Gastrocnemius medialis (tissue), 4 donors: Measurements from ENCODE around the gene UNC5CL. TPM values are rescaled to one million over a fixed set of nuclear protein-coding genes. Genes with fewer than 3 reads are reported as not detected.

Experiments used
- ATAC-seq, 2 donors: fragments of 150-250 bp; one replicate each; pipeline ENCODE4 v1.9.1; 2016
- DNase-seq, 2 donors: peaks; one replicate each; pipeline ENCODE4 v3.0.0-alpha.2; 2019
- H3K27ac ChIP-seq, 4 donors: fragments of 200-600 bp; sonication (generic); 1 replicate in 1 of 4; 2 replicates in 3 of 4; pipeline ENCODE4 v1.5.1; 2016 to 2018; ENCODE audit warnings: mild to moderate bottlenecking in 2 of 4, moderate library complexity in 1 of 4
- H3K27me3 ChIP-seq, 3 donors: fragments of 200-600 bp; sonication (generic) in 2 of 3; 1 replicate in 1 of 3; 2 replicates in 2 of 3; pipeline versions ENCODE4 v1.5.1 to v1.6.0; 2016 to 2019; ENCODE audit warnings: mild to moderate bottlenecking in 1 of 3, moderate library complexity in 1 of 3
- H3K36me3 ChIP-seq, 2 donors: fragments of 200-600 bp; sonication (generic) in 1 of 2; one replicate each; pipeline ENCODE4 v1.5.1; 2017 to 2018
- H3K4me1 ChIP-seq, 2 donors: fragments of 200-600 bp; sonication (generic) in 1 of 2; one replicate each; pipeline ENCODE4 v1.5.1; 2016 to 2017; ENCODE audit warnings: mild to moderate bottlenecking in 2 of 2
- H3K4me3 ChIP-seq, 4 donors: fragments of 200-600 bp; sonication (generic) in 3 of 4; 1 replicate in 1 of 4; 2 replicates in 3 of 4; pipeline ENCODE4 v1.5.1; 2016 to 2019; ENCODE audit warnings: mild to moderate bottlenecking in 2 of 4
- H3K9me3 ChIP-seq, 3 donors: fragments of 200-600 bp; sonication (generic) in 2 of 3; 1 replicate in 1 of 3; 2 replicates in 2 of 3; pipeline ENCODE4 v1.5.1; 2016 to 2019
- CTCF ChIP-seq, 5 experiments: fragments of 450-650 bp in 3 of 5; fragments of 200-600 bp in 2 of 5; sonication (generic) in 2 of 5; IDR thresholded peaks in 4 of 5; conservative IDR thresholded peaks in 1 of 5; 1 replicate in 4 of 5; 2 replicates in 1 of 5; pipeline ENCODE4 v1.5.1; 2016 to 2019; ENCODE audit warnings: antibody characterized with exemption in 5 of 5, mild to moderate bottlenecking in 3 of 5, moderate library complexity in 3 of 5
- POLR2A ChIP-seq, 2 donors: fragments of 450-650 bp; IDR thresholded peaks; one replicate each; pipeline ENCODE4 v1.6.1; 2017; ENCODE audit warnings: antibody characterized with exemption in 2 of 2, mild to moderate bottlenecking in 2 of 2, moderate library complexity in 2 of 2
- in situ Hi-C, 4 donors: fragments of 200-750 bp; cut with MboI; loops; one replicate each; pipeline versions ENCODE4 v1.15.0 to v1.8.0; 2017; ENCODE audit warnings: low sequenced_read_pairs in 4 of 4
- intact Hi-C: fragments of 100-400 bp; cut with DNase I; formaldehyde crosslinking; loops from one replicate; pipeline ENCODE4 v1.15.1; 2023; ENCODE audit warnings: low total_unique reads
- total RNA-seq, 4 donors: library from RNA; depleted of rRNA; stranded (reverse); fragments of >200 nt; gene quantifications; one replicate each; pipeline versions ENCODE4 v1.1.0 to v1.2.3, GENCODE V29; 2016

UNC5CL gene
- total RNA-seq, 4 donors from 2014 or later: 0.20 to 0.52 (median 0.29) TPM

DNA sequence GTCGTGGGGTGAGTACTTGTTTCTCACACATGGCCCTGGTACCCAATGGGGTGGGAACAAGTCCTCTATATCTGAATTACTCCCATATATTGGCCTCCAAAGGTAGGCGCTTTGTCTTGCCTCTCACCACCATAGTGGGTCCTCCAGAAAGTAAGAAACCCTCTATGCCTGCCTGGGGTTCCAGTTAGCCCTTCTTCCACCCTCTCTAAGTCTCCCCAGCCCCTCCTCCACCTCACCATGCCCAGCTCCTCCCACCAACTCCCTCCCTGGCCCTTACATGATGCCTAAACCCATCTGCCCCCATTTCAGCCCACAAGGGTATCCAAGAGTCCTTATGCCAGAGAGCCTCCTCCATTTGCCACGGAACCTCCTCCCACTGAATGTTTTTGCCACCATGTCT is 4.1 kb upstream of the UNC5CL start:
- Histone ChIP-seq H3K4me1 (peaks cover 22 to 23% of the 10 kb centered on the region in 2 donors), H3K27ac (no peak overlapping the region), H3K9me3 (no peaks in the 10 kb centered on the region), H3K27me3 (no peaks in the 10 kb centered on the region), H3K4me3 (no peak overlapping the region), H3K36me3 (no peaks in the 10 kb centered on the region)
- intact Hi-C loops (no loop called here), in situ Hi-C loops (loop anchor here in 1 of 4 donors (25.0 kb wide), 1 partner anchor 1056 kb away; no protein-coding TSS in a partner anchor)
- no peak for TF ChIP-seq CTCF (IDR thresholded peaks at IDR 0.05 in 4 of 5, conservative IDR thresholded peaks at IDR 0.05 in 1 of 5)
- no peak for TF ChIP-seq POLR2A (IDR thresholded peaks at IDR 0.05)
- DNase-seq: no peak
- no peak for ATAC-seq

DNA sequence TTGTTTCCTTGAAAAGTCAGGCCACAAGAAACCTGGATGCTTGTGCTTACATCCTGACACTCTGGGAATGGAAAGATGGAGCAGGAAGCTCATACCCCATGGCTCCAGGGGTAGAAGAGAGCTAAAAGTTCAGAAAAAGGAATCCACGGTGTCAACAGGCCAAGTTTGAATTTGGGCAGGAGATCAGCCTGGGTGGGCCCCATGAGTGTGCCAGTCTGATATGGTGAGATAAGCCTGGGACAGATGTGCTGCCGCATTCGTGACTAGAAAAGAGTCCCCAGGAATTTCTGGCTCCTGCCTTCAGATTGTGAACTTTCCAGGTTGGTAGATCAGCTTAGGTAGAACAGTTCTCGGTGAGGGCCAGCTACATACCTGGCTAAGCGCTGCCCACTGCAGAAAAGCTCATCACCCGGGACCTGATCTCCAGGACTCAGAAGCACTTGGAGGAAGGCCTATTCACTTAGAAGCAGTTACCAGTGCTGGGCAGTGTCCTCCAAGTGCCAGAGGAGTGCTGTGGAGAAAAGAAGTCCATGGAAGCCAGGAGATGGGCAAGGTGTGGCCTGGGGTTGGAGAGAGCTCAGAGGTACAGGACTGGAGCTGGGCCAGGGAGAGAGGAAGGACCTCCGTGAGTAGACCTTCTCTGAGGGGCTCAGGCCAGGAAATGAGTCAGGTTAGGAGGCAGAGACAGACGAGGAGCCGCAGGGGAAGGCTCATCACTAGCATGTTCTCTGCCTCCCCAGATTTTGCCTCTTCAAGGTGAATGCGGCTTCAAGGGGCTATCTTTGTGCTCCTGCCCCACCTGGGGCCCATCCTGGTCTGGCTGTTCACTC is 3.4 kb upstream of the UNC5CL start, which contains the start of gene TSPO2:
Gene TSPO2, plus strand, starts transcription at position 242 of the 830 bp plus-strand sequence. Its CDS starts 519 bp downstream, at position 761.
- H3K4me1 ChIP-seq: peaks cover 19 to 22% of the 10 kb centered on the region in 2 donors
- no peaks in the 10 kb centered on the region for H3K36me3 ChIP-seq
- H3K4me3 ChIP-seq: no peak within 1 kb of the TSS
- H3K9me3 ChIP-seq: no peaks in the 10 kb centered on the region
- DNase-seq: no peak
- in situ Hi-C loops (loop anchor here in 1 of 4 donors (25.0 kb wide), 1 partner anchor 1055 kb away; no protein-coding TSS in a partner anchor), intact Hi-C loops (no loop called here)
- no peak for TF ChIP-seq CTCF (IDR thresholded peaks at IDR 0.05 in 4 of 5, conservative IDR thresholded peaks at IDR 0.05 in 1 of 5)
- no peak for TF ChIP-seq POLR2A (IDR thresholded peaks at IDR 0.05)
- H3K27me3 ChIP-seq: no peaks in the 10 kb centered on the region
- H3K27ac ChIP-seq: peak within 1 kb of the TSS in 1 of 4 donors; percentile 21
- no peak for ATAC-seq

DNA sequence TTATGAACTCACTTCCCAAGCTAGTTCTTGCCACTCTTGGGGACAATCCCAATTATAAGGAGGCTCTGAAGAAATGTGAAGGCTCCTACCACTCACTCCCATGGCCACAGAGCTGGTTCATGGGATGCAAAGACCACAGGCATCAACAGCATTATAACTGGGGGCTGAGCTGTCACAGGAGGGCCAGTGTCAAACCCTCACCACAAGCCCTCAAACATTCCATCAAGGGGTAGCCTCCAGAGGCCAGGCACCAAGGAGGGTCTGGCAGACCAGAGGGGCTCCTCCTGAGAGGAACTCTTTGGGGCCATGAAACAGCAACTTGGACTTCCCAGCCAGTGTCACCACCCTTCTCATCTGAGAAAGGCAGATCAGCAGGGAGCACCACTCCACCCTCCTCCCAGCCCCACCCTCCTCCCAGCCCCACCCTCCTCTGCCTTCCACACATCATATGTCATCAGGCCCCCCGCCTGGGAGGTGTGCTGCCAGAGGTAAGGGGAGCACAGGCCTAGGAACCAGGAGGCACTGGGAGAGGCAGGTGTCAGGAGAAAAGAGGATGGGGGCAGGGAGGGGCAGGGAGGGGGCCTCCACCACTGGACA is 2.0 kb upstream of the UNC5CL start:
- intact Hi-C loops: no loop called here
- TF ChIP-seq CTCF (IDR thresholded peaks at IDR 0.05 in 4 of 5, conservative IDR thresholded peaks at IDR 0.05 in 1 of 5) (no peak), POLR2A (IDR thresholded peaks at IDR 0.05) (no peak)
- Histone ChIP-seq H3K4me1 (peaks cover 12 to 17% of the 10 kb centered on the region in 2 donors), H3K9me3 (no peaks in the 10 kb centered on the region), H3K27me3 (no peaks in the 10 kb centered on the region), H3K36me3 (no peaks in the 10 kb centered on the region), H3K27ac (peak overlapping the region in 1 of 4 donors; percentile 21), H3K4me3 (no peak overlapping the region)
- ATAC-seq: no peak
- no peak for DNase-seq
- in situ Hi-C loops: loop anchor here in 1 of 4 donors (25.0 kb wide), 1 partner anchor 1054 kb away; no protein-coding TSS in a partner anchor

DNA sequence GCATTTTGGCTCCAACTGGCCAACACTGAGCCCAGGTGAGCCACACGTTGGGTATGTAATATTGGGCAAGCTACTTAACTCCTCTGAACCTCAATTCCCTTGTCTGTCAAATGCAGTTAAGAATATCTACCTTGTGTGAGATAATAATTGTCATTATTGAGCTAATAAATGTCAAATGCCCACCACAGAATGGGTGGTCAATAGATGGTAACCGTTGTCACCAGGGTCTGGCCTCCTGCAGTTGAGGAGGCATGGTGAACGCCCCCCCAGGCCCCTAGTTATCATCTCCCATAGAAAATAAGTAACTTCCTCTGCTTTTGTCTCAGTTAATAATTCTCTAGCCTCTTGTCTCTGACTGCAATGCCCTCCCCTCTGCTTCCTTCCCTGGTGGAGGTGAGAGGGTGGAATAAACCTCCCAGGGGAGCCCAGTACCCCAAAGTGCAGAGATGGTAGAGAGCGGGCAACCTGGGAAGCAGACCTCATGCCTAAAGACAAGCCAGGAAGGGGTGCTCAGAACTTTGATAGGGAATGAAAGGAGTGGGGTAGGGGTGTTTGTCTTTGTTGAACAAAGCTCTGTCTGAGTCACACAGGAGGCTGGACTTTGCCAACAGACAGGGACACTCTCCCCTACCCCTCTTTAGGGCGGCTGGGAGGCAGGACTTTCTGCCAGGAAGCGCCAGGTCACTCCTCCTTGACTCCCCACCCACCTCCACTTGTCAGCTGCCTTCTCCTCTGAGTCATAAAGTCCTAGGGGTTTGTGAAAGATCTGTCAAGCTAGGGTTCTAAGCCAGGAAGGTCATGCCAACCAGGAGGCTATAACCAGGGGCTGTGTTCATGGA is 1.3 kb upstream of the UNC5CL start:
- Histone ChIP-seq H3K27me3 (no peaks in the 10 kb centered on the region), H3K4me3 (no peak overlapping the region), H3K4me1 (peaks cover 6 to 19% of the 10 kb centered on the region in 2 donors), H3K9me3 (no peaks in the 10 kb centered on the region), H3K27ac (peak overlapping the region in 1 of 4 donors; percentile 21), H3K36me3 (no peaks in the 10 kb centered on the region)
- no peak for TF ChIP-seq CTCF (IDR thresholded peaks at IDR 0.05 in 4 of 5, conservative IDR thresholded peaks at IDR 0.05 in 1 of 5)
- TF ChIP-seq POLR2A (IDR thresholded peaks at IDR 0.05): no peak
- intact Hi-C loops (no loop called here), in situ Hi-C loops (loop anchor here in 1 of 4 donors (25.0 kb wide), 1 partner anchor 1053 kb away; no protein-coding TSS in a partner anchor)
- DNase-seq (peak in 1 of 2 donors; percentile 50), ATAC-seq (peak; percentile 41 to 71)
